ENCODE measurements around the gene IGHMBP2. TPM values are rescaled to one million over a fixed set of nuclear protein-coding genes. Genes with fewer than 3 reads are reported as not detected.
"Not testable (repeated sequence)": the region's sequence is repeated elsewhere in the genome, so short reads cannot be mapped to it uniquely, and the experiment has no call there.

The IGHMBP2 gene
- total and polyA plus RNA-seq, 2 experiments from 2014 or later = 14.3 to 27.7 TPM

- Histone ChIP-seq H3K79me2 (replicated peaks; ENCODE audit: insufficient read depth) (no peaks in the 10 kb centered on the region), H3K27me3 (ENCODE audit: insufficient read depth) (peaks cover 31% of the 10 kb centered on the region), H3K36me3 (ENCODE audit: insufficient read depth) (no peaks in the 10 kb centered on the region), H3K4me2 (peak overlapping the region; percentile 99), H2AFZ (peak overlapping the region; percentile 99), H3F3A (replicated peaks; ENCODE audit: low read depth) (peaks cover 10% of the 10 kb centered on the region), H3K4me3 (peak overlapping the region; percentile 83), H4K20me1 (replicated peaks; ENCODE audit: insufficient read depth) (no peaks in the 10 kb centered on the region), H3K27ac (ENCODE audit: low read depth) (no peak overlapping the region), H3K4me1 (ENCODE audit: insufficient read depth) (peaks cover 14% of the 10 kb centered on the region), H3K9me2 (ENCODE audit: insufficient read depth) (no peaks in the 10 kb centered on the region)
- peak; percentile 75 for ATAC-seq
- TF ChIP-seq NANOG (IDR thresholded peaks at IDR 0.05; ENCODE audit: borderline replicate concordance) (no peak), CTCF (conservative IDR thresholded peaks at IDR 0.05; ENCODE audit: low read depth in 2 of 2) (no peak), REST (IDR thresholded peaks at IDR 0.05; ENCODE audit: unreplicated experiment) (no peak), ZNF331 (CRISPR knock-in tag; IDR thresholded peaks at IDR 0.05; ENCODE audit: low read depth) (no peak), ZNF114 (CRISPR knock-in tag; IDR thresholded peaks at IDR 0.05) (no peak), STAT1 (IDR thresholded peaks at IDR 0.05; ENCODE audit: unreplicated experiment) (no peak), JUNB (IDR thresholded peaks at IDR 0.05; ENCODE audit: unreplicated experiment) (no peak), ZNF462 (CRISPR knock-in tag; IDR thresholded peaks at IDR 0.05) (no peak), EZH2phosphoT487 (IDR thresholded peaks at IDR 0.05; ENCODE audit: unreplicated experiment) (no peak)
- DNase-seq (ENCODE audit: low spot score) = peak; percentile 64
- peak overlapping the region; percentile 75 for H3K4me3 Mint-ChIP-seq
- no peaks in the 10 kb centered on the region; the same call in 2 of the 3 replicates for H3K36me3 Mint-ChIP-seq (ENCODE audit: low read depth)
- peaks cover 17% of the 10 kb centered on the region; the same call in 2 of the 3 replicates for H3K9me3 Mint-ChIP-seq
- H3K4me1 Mint-ChIP-seq = peaks cover 5% of the 10 kb centered on the region; the same call in 2 of the 3 replicates
- H3K27ac Mint-ChIP-seq = no peak overlapping the region
- peaks cover 32% of the 10 kb centered on the region for H3K27me3 Mint-ChIP-seq (ENCODE audit: insufficient read depth, low read depth, poor library complexity)
These were observed 48.3 kb upstream of the IGHMBP2 start for GRCh38 chr11:68855205-68855981.

- not testable (repeated sequence) for H2AFZ ChIP-seq; H3K9me2 ChIP-seq (ENCODE audit: insufficient read depth); H4K20me1 ChIP-seq (replicated peaks; ENCODE audit: insufficient read depth); H3K79me2 ChIP-seq (replicated peaks; ENCODE audit: insufficient read depth); ATAC-seq; H3K27ac ChIP-seq (ENCODE audit: low read depth); H3K36me3 ChIP-seq (ENCODE audit: insufficient read depth); H3K27ac Mint-ChIP-seq; H3K36me3 Mint-ChIP-seq (ENCODE audit: low read depth); H3K4me3 ChIP-seq; H3K4me3 Mint-ChIP-seq; DNase-seq (ENCODE audit: low spot score); H3K4me1 Mint-ChIP-seq
- Histone ChIP-seq H3K27me3 (ENCODE audit: insufficient read depth) (peaks cover 31% of the 10 kb centered on the region), H3K4me2 (peak overlapping the region; percentile 99; the same call in 1 of the 2 replicates), H3F3A (replicated peaks; ENCODE audit: low read depth) (peaks cover 10% of the 10 kb centered on the region), H3K4me1 (ENCODE audit: insufficient read depth) (peaks cover 14% of the 10 kb centered on the region)
- Mint-ChIP-seq H3K9me3 (peaks cover 26% of the 10 kb centered on the region), H3K27me3 (ENCODE audit: insufficient read depth, low read depth, poor library complexity) (peaks cover 32% of the 10 kb centered on the region)
These were observed 47.2 kb upstream of the IGHMBP2 start for GRCh38 chr11:68856425-68857030.
